Upper lobe of left lung (tissue), 6 donors: ENCODE results near the gene TDRKH. TPM values are rescaled to one million over a fixed set of nuclear protein-coding genes. Genes with fewer than 3 reads are reported as not detected.

Experiments used
- ATAC-seq, 2 donors: fragments of 200-7000 bp; cut with Tn5 transposase; one replicate each; pipeline ENCODE4 v1.9.1; 2022; ENCODE audit warnings: mild to moderate bottlenecking in 2 of 2, moderate library complexity in 2 of 2; ENCODE audit not compliant: low FRiP score in 2 of 2
- DNase-seq, 2 donors: peaks; one replicate each; pipeline ENCODE4 v3.0.0-alpha.2; 2019 to 2020
- H3K27ac ChIP-seq, 4 donors: fragments of 200-600 bp; sonication (generic); one replicate each; pipeline ENCODE4 v1.5.1; 2016 to 2019
- H3K27me3 ChIP-seq, 4 donors: fragments of 200-600 bp; sonication (generic); one replicate each; pipeline ENCODE4 v1.5.1; 2017 to 2019
- H3K36me3 ChIP-seq, 4 donors: fragments of 200-600 bp; sonication (generic); one replicate each; pipeline ENCODE4 v1.5.1; 2016 to 2019
- H3K4me1 ChIP-seq, 4 donors: fragments of 200-600 bp; sonication (generic); one replicate each; pipeline ENCODE4 v1.5.1; 2018 to 2019
- H3K4me3 ChIP-seq, 4 donors: fragments of 200-600 bp; sonication (generic); one replicate each; pipeline ENCODE4 v1.5.1; 2017 to 2019; ENCODE audit warnings: mild to moderate bottlenecking in 2 of 4, moderate library complexity in 1 of 4
- H3K9me3 ChIP-seq, 4 donors: fragments of 200-600 bp; sonication (generic); one replicate each; pipeline ENCODE4 v1.5.1; 2018 to 2019
- EP300 ChIP-seq, 4 donors: sonication (generic); formaldehyde crosslinking; IDR thresholded peaks; one replicate each; pipeline ENCODE4 v1.5.1; 2017; ENCODE audit warnings: antibody characterized with exemption in 4 of 4, control low read depth in 2 of 4
- POLR2A ChIP-seq, 4 donors: fragments of 450-650 bp; IDR thresholded peaks; one replicate each; pipeline ENCODE4 v1.5.1; 2016 to 2017; ENCODE audit warnings: antibody characterized with exemption in 4 of 4, mild to moderate bottlenecking in 2 of 4
- POLR2AphosphoS5 ChIP-seq, 2 donors: sonication (generic); formaldehyde crosslinking; IDR thresholded peaks; one replicate each; pipeline ENCODE4 v1.5.1; 2017; ENCODE audit warnings: antibody characterized with exemption in 2 of 2
- WGBS, 2 donors: methylation state at CpG; one replicate each; pipeline ENCODE4 v1.1.5; 2017 to 2018; 5-methylcytosine and 5-hydroxymethylcytosine counted together
- total RNA-seq, 6 donors: library from RNA; depleted of rRNA in 4 of 6; stranded (reverse); fragments of >200 nt in 4 of 6; gene quantifications; one replicate each; pipeline versions ENCODE4 v1.1.0 to v1.2.1, GENCODE V29; 2016 to 2021
- TF ChIP-seq, protein P1 (sequence below), 6 experiments: fragments of 450-650 bp in 4 of 6; fragments of 200-600 bp in 2 of 6; sonication (generic) in 2 of 6; IDR thresholded peaks; one replicate each; pipeline ENCODE4 v1.5.1; 2016 to 2019; ENCODE audit warnings: antibody characterized with exemption in 6 of 6
- donor health status: DM: no; HTN: no; CAD: no; lungs with moderate emphysema.
- donor health status: DM: no; HTN: yes; CAD: no; lungs with severe emphysema.

TDRKH gene
- total RNA-seq, 6 donors from 2014 or later: 7.3 to 17.0 (median 13.1) TPM

- peak overlapping the region; percentile 88 to 97 (median 90) for H3K27ac ChIP-seq
- H3K9me3 ChIP-seq: no peaks in the 10 kb centered on the region
- ATAC-seq: no peak
- 55 to 60% methylated on average over 10 of the region's 10 CpGs for WGBS, 2 donors
- H3K36me3 ChIP-seq: peaks cover 0 to 32% (median 25%) of the 10 kb centered on the region in 4 donors
- no peak for DNase-seq
- TF ChIP-seq EP300 (IDR thresholded peaks at IDR 0.05): no peak
- no peak for TF ChIP-seq POLR2AphosphoS5 (IDR thresholded peaks at IDR 0.05)
- TF ChIP-seq, protein P1, sequence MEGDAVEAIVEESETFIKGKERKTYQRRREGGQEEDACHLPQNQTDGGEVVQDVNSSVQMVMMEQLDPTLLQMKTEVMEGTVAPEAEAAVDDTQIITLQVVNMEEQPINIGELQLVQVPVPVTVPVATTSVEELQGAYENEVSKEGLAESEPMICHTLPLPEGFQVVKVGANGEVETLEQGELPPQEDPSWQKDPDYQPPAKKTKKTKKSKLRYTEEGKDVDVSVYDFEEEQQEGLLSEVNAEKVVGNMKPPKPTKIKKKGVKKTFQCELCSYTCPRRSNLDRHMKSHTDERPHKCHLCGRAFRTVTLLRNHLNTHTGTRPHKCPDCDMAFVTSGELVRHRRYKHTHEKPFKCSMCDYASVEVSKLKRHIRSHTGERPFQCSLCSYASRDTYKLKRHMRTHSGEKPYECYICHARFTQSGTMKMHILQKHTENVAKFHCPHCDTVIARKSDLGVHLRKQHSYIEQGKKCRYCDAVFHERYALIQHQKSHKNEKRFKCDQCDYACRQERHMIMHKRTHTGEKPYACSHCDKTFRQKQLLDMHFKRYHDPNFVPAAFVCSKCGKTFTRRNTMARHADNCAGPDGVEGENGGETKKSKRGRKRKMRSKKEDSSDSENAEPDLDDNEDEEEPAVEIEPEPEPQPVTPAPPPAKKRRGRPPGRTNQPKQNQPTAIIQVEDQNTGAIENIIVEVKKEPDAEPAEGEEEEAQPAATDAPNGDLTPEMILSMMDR (IDR thresholded peaks at IDR 0.05): no peak
- no peak for TF ChIP-seq POLR2A (IDR thresholded peaks at IDR 0.05)
- H3K4me1 ChIP-seq: peaks cover 0 to 22% (median 15%) of the 10 kb centered on the region in 4 donors
- H3K27me3 ChIP-seq: no peaks in the 10 kb centered on the region
- peak overlapping the region; percentile 45 to 91 (median 64) for H3K4me3 ChIP-seq
These were observed 26.3 kb downstream of the TDRKH start for GRCh38 chr1:151763990-151764389.

- WGBS, 2 donors: 1% methylated on average over 39 to 61 of the region's 68 CpGs
- H3K4me1 ChIP-seq: peaks cover 0 to 21% (median 15%) of the 10 kb centered on the region in 4 donors
- peak in 3 of 4 donors; percentile 21 to 71 (median 65) for TF ChIP-seq POLR2A (IDR thresholded peaks at IDR 0.05)
- peak; percentile 33 to 62 for TF ChIP-seq POLR2AphosphoS5 (IDR thresholded peaks at IDR 0.05)
- TF ChIP-seq, protein P1 (IDR thresholded peaks at IDR 0.05): no peak
- no peak for TF ChIP-seq EP300 (IDR thresholded peaks at IDR 0.05)
- H3K27ac ChIP-seq: peak within 1 kb of the TSS; percentile 88 to 97 (median 90)
- DNase-seq (peak; percentile 80 to 95), ATAC-seq (peak; percentile 96 to 99)
- peaks cover 0 to 40% (median 32%) of the 10 kb centered on the region in 4 donors for H3K36me3 ChIP-seq
- H3K27me3 ChIP-seq: no peaks in the 10 kb centered on the region
- H3K9me3 ChIP-seq: no peaks in the 10 kb centered on the region
- peak within 1 kb of the TSS; percentile 45 to 91 (median 64) for H3K4me3 ChIP-seq
These were observed 27.1 kb downstream of the TDRKH start, which contains the start of gene MRPL9 for GRCh38 chr1:151762941-151763921. MRPL9 (minus strand) TSS chr1:151763496; CDS start chr1:151763479, 17 bp downstream.

GRCh38 chr1:151760597-151761385 is 29.5 kb downstream of the TDRKH start:
- H3K36me3 ChIP-seq: peaks cover 0 to 50% (median 33%) of the 10 kb centered on the region in 4 donors
- H3K4me1 ChIP-seq: peaks cover 0 to 17% (median 12%) of the 10 kb centered on the region in 4 donors

GRCh38 chr1:151759241-151759640 is 31.1 kb downstream of the TDRKH start:
- H3K27me3 ChIP-seq: no peaks in the 10 kb centered on the region
- H3K4me3 ChIP-seq: no peak overlapping the region
- DNase-seq (no peak), ATAC-seq (no peak)
- no peaks in the 10 kb centered on the region for H3K9me3 ChIP-seq
- peaks cover 0 to 50% (median 33%) of the 10 kb centered on the region in 4 donors for H3K36me3 ChIP-seq
- H3K27ac ChIP-seq: no peak overlapping the region
- TF ChIP-seq POLR2A (IDR thresholded peaks at IDR 0.05) (no peak), POLR2AphosphoS5 (IDR thresholded peaks at IDR 0.05) (no peak), EP300 (IDR thresholded peaks at IDR 0.05) (no peak)
- TF ChIP-seq, protein P1 (IDR thresholded peaks at IDR 0.05): no peak
- H3K4me1 ChIP-seq: peaks cover 0 to 15% (median 9%) of the 10 kb centered on the region in 4 donors

More at GRCh38 chr1:151760597-151761385, 29.5 kb downstream of the TDRKH start:
- Histone ChIP-seq H3K27ac (no peak overlapping the region), H3K27me3 (no peaks in the 10 kb centered on the region), H3K4me3 (no peak overlapping the region), H3K9me3 (no peaks in the 10 kb centered on the region)
- DNase-seq: no peak
- TF ChIP-seq EP300 (IDR thresholded peaks at IDR 0.05): no peak
- no peak for TF ChIP-seq POLR2A (IDR thresholded peaks at IDR 0.05)
- TF ChIP-seq, protein P1 (IDR thresholded peaks at IDR 0.05): no peak
- TF ChIP-seq POLR2AphosphoS5 (IDR thresholded peaks at IDR 0.05): no peak
- no peak for ATAC-seq
- WGBS, 2 donors: 94 to 97% methylated on average over 7 of the region's 7 CpGs
